ENCODE results near the gene ZNF644. TPM values are rescaled to one million over a fixed set of nuclear protein-coding genes. Genes with fewer than 3 reads are reported as not detected.
"Not testable (repeated sequence)": the region's sequence is repeated elsewhere in the genome, so short reads cannot be mapped to it uniquely, and the experiment has no call there.

Gene ZNF644
- total RNA-seq, 1 donor from 2014 or later: 37.9 TPM

- Mint-ChIP-seq H3K4me3 (ENCODE audit: unreplicated experiment) (no peak overlapping the region), H3K27me3 (ENCODE audit: low read depth) (peaks cover 8% of the 10 kb centered on the region), H3K4me1 (ENCODE audit: low read depth) (no peaks in the 10 kb centered on the region), H3K9me3 (ENCODE audit: low read depth) (peaks cover 5% of the 10 kb centered on the region), H3K36me3 (ENCODE audit: low read depth) (no peaks in the 10 kb centered on the region), H3K27ac (ENCODE audit: unreplicated experiment) (no peak overlapping the region)
- no peak for DNase-seq (ENCODE audit: low spot score)
- no peak for TF ChIP-seq CTCF (IDR thresholded peaks at IDR 0.05)
These were observed 37.3 kb upstream of the ZNF644 start for GRCh38 chr1:91059157-91059556.

GRCh38 chr1:91057784-91058183 lies 35.9 kb upstream of the ZNF644 start:
- Mint-ChIP-seq H3K27ac (ENCODE audit: unreplicated experiment) (no peak overlapping the region), H3K9me3 (ENCODE audit: low read depth) (peaks cover 2% of the 10 kb centered on the region), H3K4me3 (ENCODE audit: unreplicated experiment) (no peak overlapping the region), H3K27me3 (ENCODE audit: low read depth) (peaks cover 8% of the 10 kb centered on the region), H3K4me1 (ENCODE audit: low read depth) (no peaks in the 10 kb centered on the region), H3K36me3 (ENCODE audit: low read depth) (no peaks in the 10 kb centered on the region)
- no peak for DNase-seq (ENCODE audit: low spot score)
- no peak for TF ChIP-seq CTCF (IDR thresholded peaks at IDR 0.05)

DNA sequence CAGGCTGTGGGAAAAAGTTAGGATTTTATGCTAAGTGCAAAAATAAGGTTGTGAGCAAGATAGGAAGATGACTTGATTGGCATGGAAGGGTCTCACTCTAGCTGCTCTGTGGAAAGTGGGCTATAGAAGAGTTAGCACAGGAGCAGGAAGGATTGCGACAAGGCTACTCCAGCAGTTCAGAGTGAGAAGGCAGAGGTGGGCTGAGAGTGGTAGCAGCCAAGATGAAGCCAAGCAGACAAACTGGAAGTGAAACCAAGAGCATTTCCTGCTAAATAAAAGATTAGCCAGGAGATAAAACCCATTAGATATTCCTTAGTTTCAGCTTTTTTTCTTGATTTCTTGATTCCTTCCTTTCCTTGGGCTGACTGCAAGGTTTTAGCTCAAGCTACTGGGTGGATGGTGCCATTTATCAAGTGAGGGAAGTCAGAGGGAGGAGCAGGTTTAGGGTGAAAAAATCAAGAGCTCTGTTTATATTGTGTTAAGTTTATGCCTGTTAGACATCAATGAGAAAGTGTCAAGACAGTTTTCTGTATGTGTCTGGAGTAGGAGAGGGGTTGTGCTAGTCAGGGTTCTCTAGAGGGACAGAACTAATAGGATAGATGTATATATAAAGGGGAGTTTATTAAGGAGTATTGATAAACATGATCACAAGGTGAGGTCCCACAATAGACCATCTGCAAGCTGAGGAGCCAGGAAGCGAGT lies 33.1 kb upstream of the ZNF644 start:
- no peak for TF ChIP-seq CTCF (IDR thresholded peaks at IDR 0.05)
- H3K36me3 Mint-ChIP-seq (ENCODE audit: low read depth): no peaks in the 10 kb centered on the region
- H3K27me3 Mint-ChIP-seq (ENCODE audit: low read depth): peaks cover 6% of the 10 kb centered on the region
- no peak overlapping the region for H3K27ac Mint-ChIP-seq (ENCODE audit: unreplicated experiment)
- no peaks in the 10 kb centered on the region for H3K9me3 Mint-ChIP-seq (ENCODE audit: low read depth)
- DNase-seq (ENCODE audit: low spot score): no peak
- H3K4me3 Mint-ChIP-seq (ENCODE audit: unreplicated experiment): no peak overlapping the region
- no peaks in the 10 kb centered on the region for H3K4me1 Mint-ChIP-seq (ENCODE audit: low read depth)

GRCh38 chr1:91053630-91054029 lies 31.8 kb upstream of the ZNF644 start:
- H3K4me3 Mint-ChIP-seq (ENCODE audit: unreplicated experiment): no peak overlapping the region
- DNase-seq (ENCODE audit: low spot score): no peak
- no peaks in the 10 kb centered on the region for H3K9me3 Mint-ChIP-seq (ENCODE audit: low read depth)
- H3K27me3 Mint-ChIP-seq (ENCODE audit: low read depth): no peaks in the 10 kb centered on the region
- no peak for TF ChIP-seq CTCF (IDR thresholded peaks at IDR 0.05)
- no peaks in the 10 kb centered on the region for H3K4me1 Mint-ChIP-seq (ENCODE audit: low read depth)
- no peaks in the 10 kb centered on the region for H3K36me3 Mint-ChIP-seq (ENCODE audit: low read depth)
- H3K27ac Mint-ChIP-seq (ENCODE audit: unreplicated experiment): no peak overlapping the region

- H3K9me3 Mint-ChIP-seq (ENCODE audit: low read depth); DNase-seq (ENCODE audit: low spot score); H3K4me3 Mint-ChIP-seq (ENCODE audit: unreplicated experiment); H3K4me1 Mint-ChIP-seq (ENCODE audit: low read depth); H3K36me3 Mint-ChIP-seq (ENCODE audit: low read depth); H3K27me3 Mint-ChIP-seq (ENCODE audit: low read depth); H3K27ac Mint-ChIP-seq (ENCODE audit: unreplicated experiment): not testable (repeated sequence)
These were observed 27.7 kb upstream of the ZNF644 start for GRCh38 chr1:91049551-91049950.

DNA sequence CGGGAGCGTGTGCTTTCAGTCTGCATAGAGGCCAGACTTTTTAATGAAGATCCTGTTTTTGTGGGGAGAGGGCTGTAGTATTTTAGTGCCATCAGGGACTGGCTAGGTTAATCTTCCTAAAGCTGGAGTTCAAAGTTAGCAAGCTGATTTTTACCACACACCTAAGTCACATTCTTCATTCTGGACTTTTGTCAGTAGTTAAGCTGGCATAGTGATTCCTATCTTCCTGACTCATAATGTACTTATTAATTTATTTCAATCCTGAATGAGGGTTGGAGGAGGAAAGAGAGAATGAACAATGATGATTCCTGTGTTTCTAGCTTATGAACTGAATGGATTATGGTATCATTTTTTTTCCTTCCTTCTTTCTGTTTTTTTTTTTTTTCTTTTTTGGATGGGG lies 24.9 kb upstream of the ZNF644 start:
- H3K27ac Mint-ChIP-seq (ENCODE audit: unreplicated experiment): no peak overlapping the region
- peaks cover 7% of the 10 kb centered on the region for H3K27me3 Mint-ChIP-seq (ENCODE audit: low read depth)
- no peak overlapping the region for H3K4me3 Mint-ChIP-seq (ENCODE audit: unreplicated experiment)
- DNase-seq (ENCODE audit: low spot score): no peak
- H3K36me3 Mint-ChIP-seq (ENCODE audit: low read depth): no peaks in the 10 kb centered on the region
- no peak for TF ChIP-seq CTCF (IDR thresholded peaks at IDR 0.05)
- H3K9me3 Mint-ChIP-seq (ENCODE audit: low read depth): peaks cover 9% of the 10 kb centered on the region
- no peaks in the 10 kb centered on the region for H3K4me1 Mint-ChIP-seq (ENCODE audit: low read depth)

All from chondrocyte (in vitro differentiated cells).